Body of pancreas (tissue), 4 donors: Measurements from ENCODE around the gene CFAP161.

ENCODE experiments used
- CTCF ChIP-seq, 7 experiments: fragments of 450-650 bp in 4 of 7; fragments of 200-600 bp in 3 of 7; sonication (generic) in 3 of 7; IDR thresholded peaks; one replicate each; pipeline ENCODE4 v1.5.1; 2016 to 2019; ENCODE audit warnings: antibody characterized with exemption in 7 of 7
- POLR2A ChIP-seq, 3 donors: fragments of 450-650 bp; IDR thresholded peaks; one replicate each; pipeline ENCODE4 v1.6.1; 2016; ENCODE audit warnings: antibody characterized with exemption in 3 of 3, mild to moderate bottlenecking in 2 of 3

GRCh38 chr15:81189583-81190283, 55.7 kb downstream of the CFAP161 start:
- TF ChIP-seq CTCF (IDR thresholded peaks at IDR 0.05) = no peak
- TF ChIP-seq POLR2A (IDR thresholded peaks at IDR 0.05) = no peak
